Activated naive CD4-positive, alpha-beta T cell treated with anti-CD3 and anti-CD28 coated beads, Interleukin-2, amount 10 ng/mL, durations not matched to agents 7 days and 5 days (primary cell): ENCODE data around the gene BIRC2.

ENCODE experiments used
- CTCF ChIA-PET: fragments of 350-600 bp; sonication (Branson Sonifier 250); formaldehyde crosslinking; loops from one replicate; lab custom pipeline; 2021; ENCODE audit warnings: antibody characterized with exemption; lab: Charles Lee
- DNase-seq: peaks from one replicate; pipeline ENCODE4 v3.0.0-alpha.2; 2020
- H3K27ac Mint-ChIP-seq: one replicate; pipeline ENCODE4 v1.8.0; 2021; ENCODE audit warnings: mild to moderate bottlenecking, moderate library complexity, mixed read lengths
- H3K27me3 Mint-ChIP-seq: one replicate; pipeline ENCODE4 v1.8.0; 2021; ENCODE audit warnings: mild to moderate bottlenecking, mixed read lengths
- H3K36me3 Mint-ChIP-seq: one replicate; pipeline ENCODE4 v1.8.0; 2021; ENCODE audit warnings: mixed read lengths
- H3K4me1 Mint-ChIP-seq: one replicate; pipeline ENCODE4 v1.8.0; 2021; ENCODE audit warnings: mixed read lengths
- H3K4me3 Mint-ChIP-seq: one replicate; pipeline ENCODE4 v1.8.0; 2021; ENCODE audit warnings: mild to moderate bottlenecking, moderate library complexity, mixed read lengths
- H3K9me3 Mint-ChIP-seq: one replicate; pipeline ENCODE4 v1.8.0; 2021; ENCODE audit warnings: mixed read lengths

BIRC2 gene

GRCh38 chr11:102407901-102408300 lies 60.9 kb downstream of the BIRC2 start:
- no peak for DNase-seq
- H3K36me3 Mint-ChIP-seq = peaks cover 50% of the 10 kb centered on the region
- H3K27me3 Mint-ChIP-seq = no peaks in the 10 kb centered on the region
- H3K4me3 Mint-ChIP-seq = no peak overlapping the region
- CTCF ChIA-PET = interaction anchor here (1.2 to 5.1 kb wide), 4 partner anchors 13 to 258 kb away, joined by 3 to 32 read pairs (median 4); no protein-coding TSS in a partner anchor
- peak overlapping the region; percentile 28 for H3K27ac Mint-ChIP-seq
- peaks cover 65% of the 10 kb centered on the region for H3K4me1 Mint-ChIP-seq
- H3K9me3 Mint-ChIP-seq = no peaks in the 10 kb centered on the region

- Mint-ChIP-seq H3K27ac (peak overlapping the region; percentile 81), H3K27me3 (no peaks in the 10 kb centered on the region), H3K4me1 (peaks cover 65% of the 10 kb centered on the region), H3K9me3 (no peaks in the 10 kb centered on the region), H3K36me3 (peaks cover 51% of the 10 kb centered on the region), H3K4me3 (no peak overlapping the region)
- CTCF ChIA-PET = interaction anchor here (1.2 to 5.1 kb wide), 3 partner anchors 13 to 26 kb away, joined by 3 to 32 read pairs (median 3); no protein-coding TSS in a partner anchor
- DNase-seq = no peak
These were observed 61.3 kb downstream of the BIRC2 start for GRCh38 chr11:102408339-102408738.

GRCh38 chr11:102410382-102410784 lies 63.4 kb downstream of the BIRC2 start:
- no peak for DNase-seq
- Mint-ChIP-seq H3K27me3 (no peaks in the 10 kb centered on the region), H3K4me3 (no peak overlapping the region), H3K9me3 (peaks cover 8% of the 10 kb centered on the region), H3K36me3 (peaks cover 62% of the 10 kb centered on the region), H3K4me1 (peaks cover 78% of the 10 kb centered on the region), H3K27ac (no peak overlapping the region)
- CTCF ChIA-PET = interaction anchor here (5.1 kb wide), 1 partner anchor 19 kb away, joined by 32 read pairs; no protein-coding TSS in a partner anchor

- Mint-ChIP-seq H3K27ac (no peak overlapping the region), H3K4me1 (peaks cover 79% of the 10 kb centered on the region), H3K27me3 (no peaks in the 10 kb centered on the region), H3K9me3 (peaks cover 9% of the 10 kb centered on the region), H3K36me3 (peaks cover 60% of the 10 kb centered on the region), H3K4me3 (no peak overlapping the region)
- no peak for DNase-seq
- CTCF ChIA-PET = interaction anchor here (5.1 kb wide), 1 partner anchor 19 kb away, joined by 32 read pairs; no protein-coding TSS in a partner anchor
These were observed 64.1 kb downstream of the BIRC2 start for GRCh38 chr11:102411142-102411541.

GRCh38 chr11:102413497-102413896 lies 66.5 kb downstream of the BIRC2 start:
- H3K4me1 Mint-ChIP-seq = peaks cover 82% of the 10 kb centered on the region
- peak overlapping the region; percentile 81 for H3K27ac Mint-ChIP-seq
- H3K36me3 Mint-ChIP-seq = peaks cover 67% of the 10 kb centered on the region
- no peak overlapping the region for H3K4me3 Mint-ChIP-seq
- H3K9me3 Mint-ChIP-seq = peaks cover 21% of the 10 kb centered on the region
- DNase-seq = no peak
- H3K27me3 Mint-ChIP-seq = no peaks in the 10 kb centered on the region
- CTCF ChIA-PET = interaction anchor here (1.6 kb wide), 1 partner anchor 23 kb away, joined by 5 read pairs; no protein-coding TSS in a partner anchor

- peak overlapping the region; percentile 81 for H3K27ac Mint-ChIP-seq
- peak overlapping the region; percentile 42 for H3K4me3 Mint-ChIP-seq
- no peaks in the 10 kb centered on the region for H3K27me3 Mint-ChIP-seq
- peaks cover 87% of the 10 kb centered on the region for H3K4me1 Mint-ChIP-seq
- peaks cover 71% of the 10 kb centered on the region for H3K36me3 Mint-ChIP-seq
- DNase-seq = no peak
- CTCF ChIA-PET = interaction anchor here (1.6 kb wide), 1 partner anchor 24 kb away, joined by 5 read pairs; no protein-coding TSS in a partner anchor
- H3K9me3 Mint-ChIP-seq = peaks cover 25% of the 10 kb centered on the region
These were observed 67.5 kb downstream of the BIRC2 start for GRCh38 chr11:102414559-102414958.

GRCh38 chr11:102415304-102415916 lies 68.4 kb downstream of the BIRC2 start:
- H3K27ac Mint-ChIP-seq = peak overlapping the region; percentile 81
- no peaks in the 10 kb centered on the region for H3K27me3 Mint-ChIP-seq
- peaks cover 25% of the 10 kb centered on the region for H3K9me3 Mint-ChIP-seq
- CTCF ChIA-PET = interaction anchor here (2.9 kb wide), 1 partner anchor 24 kb away, joined by 10 read pairs; no protein-coding TSS in a partner anchor
- peak overlapping the region; percentile 42 for H3K4me3 Mint-ChIP-seq
- peaks cover 72% of the 10 kb centered on the region for H3K36me3 Mint-ChIP-seq
- no peak for DNase-seq
- H3K4me1 Mint-ChIP-seq = peaks cover 91% of the 10 kb centered on the region

GRCh38 chr11:102416976-102417375 lies 70.0 kb downstream of the BIRC2 start:
- Mint-ChIP-seq H3K4me1 (peaks cover 92% of the 10 kb centered on the region), H3K9me3 (peaks cover 25% of the 10 kb centered on the region), H3K4me3 (peak overlapping the region; percentile 25), H3K36me3 (peaks cover 70% of the 10 kb centered on the region), H3K27me3 (no peaks in the 10 kb centered on the region), H3K27ac (peak overlapping the region; percentile 88)
- CTCF ChIA-PET = interaction anchor here (2.9 kb wide), 1 partner anchor 26 kb away, joined by 10 read pairs; no protein-coding TSS in a partner anchor
- no peak for DNase-seq

GRCh38 chr11:102419181-102419580 lies 72.2 kb downstream of the BIRC2 start:
- Mint-ChIP-seq H3K4me3 (no peak overlapping the region), H3K27me3 (no peaks in the 10 kb centered on the region), H3K36me3 (peaks cover 70% of the 10 kb centered on the region), H3K9me3 (peaks cover 22% of the 10 kb centered on the region), H3K4me1 (peaks cover 95% of the 10 kb centered on the region), H3K27ac (no peak overlapping the region)
- CTCF ChIA-PET = interaction anchor here (1.2 to 1.3 kb wide), 2 partner anchors 12 to 29 kb away, joined by 3 to 10 read pairs; no protein-coding TSS in a partner anchor
- DNase-seq = no peak

- Mint-ChIP-seq H3K4me1 (peaks cover 93% of the 10 kb centered on the region), H3K36me3 (peaks cover 68% of the 10 kb centered on the region), H3K27ac (no peak overlapping the region), H3K9me3 (peaks cover 18% of the 10 kb centered on the region), H3K27me3 (no peaks in the 10 kb centered on the region), H3K4me3 (no peak overlapping the region)
- CTCF ChIA-PET = interaction anchor here (1.3 to 1.7 kb wide), 2 partner anchors 10 to 19 kb away, joined by 3 read pairs; no protein-coding TSS in a partner anchor
- DNase-seq = no peak
These were observed 73.5 kb downstream of the BIRC2 start for GRCh38 chr11:102420547-102420946.

GRCh38 chr11:102421261-102421660 lies 74.2 kb downstream of the BIRC2 start:
- H3K4me3 Mint-ChIP-seq = no peak overlapping the region
- CTCF ChIA-PET = interaction anchor here (0.9 to 1.7 kb wide), 3 partner anchors 9 to 192 kb away, joined by 3 read pairs; no protein-coding TSS in a partner anchor
- DNase-seq = no peak
- H3K27me3 Mint-ChIP-seq = no peaks in the 10 kb centered on the region
- H3K27ac Mint-ChIP-seq = peak overlapping the region; percentile 63
- H3K4me1 Mint-ChIP-seq = peaks cover 93% of the 10 kb centered on the region
- H3K36me3 Mint-ChIP-seq = peaks cover 70% of the 10 kb centered on the region
- H3K9me3 Mint-ChIP-seq = peaks cover 15% of the 10 kb centered on the region

GRCh38 chr11:102422817-102423712 lies 76.1 kb downstream of the BIRC2 start:
- Mint-ChIP-seq H3K27ac (peak overlapping the region; percentile 80), H3K36me3 (peaks cover 64% of the 10 kb centered on the region), H3K4me3 (no peak overlapping the region), H3K27me3 (no peaks in the 10 kb centered on the region), H3K9me3 (peaks cover 5% of the 10 kb centered on the region), H3K4me1 (peaks cover 81% of the 10 kb centered on the region)
- DNase-seq = no peak
- CTCF ChIA-PET = interaction anchor here (1.3 to 1.7 kb wide), 2 partner anchors 16 to 33 kb away, joined by 3 to 7 read pairs; no protein-coding TSS in a partner anchor

GRCh38 chr11:102423936-102424335 lies 76.9 kb downstream of the BIRC2 start:
- CTCF ChIA-PET = no interaction called here
- Mint-ChIP-seq H3K9me3 (peaks cover under 1% of the 10 kb centered on the region), H3K4me1 (peaks cover 78% of the 10 kb centered on the region), H3K27ac (no peak overlapping the region), H3K36me3 (peaks cover 61% of the 10 kb centered on the region), H3K4me3 (no peak overlapping the region), H3K27me3 (no peaks in the 10 kb centered on the region)
- DNase-seq = no peak
